Parathyroid adenoma (tissue), 2 donors: ENCODE measurements around the gene TSPAN18.

Experiments used
- H2AFZ ChIP-seq: fragments of 300-600 bp; sonication (generic); one replicate; pipeline ENCODE4 v1.7.0; 2017; ENCODE audit warnings: antibody characterized with exemption, mild to moderate bottlenecking
- H3K27ac ChIP-seq: fragments of 300-600 bp; sonication (generic); one replicate; pipeline ENCODE4 v1.7.0; 2017
- H3K27me3 ChIP-seq: fragments of 300-600 bp; sonication (generic); one replicate; pipeline ENCODE4 v1.7.0; 2017; ENCODE audit warnings: low read length; ENCODE audit not compliant: control insufficient read depth, insufficient read depth
- H3K36me3 ChIP-seq: fragments of 300-600 bp; sonication (generic); one replicate; pipeline ENCODE4 v1.7.0; 2017; ENCODE audit warnings: low read length; ENCODE audit not compliant: control insufficient read depth, insufficient read depth
- H3K4me1 ChIP-seq: fragments of 300-600 bp; sonication (generic); one replicate; pipeline ENCODE4 v1.7.0; 2017; ENCODE audit warnings: control low read depth
- H3K4me2 ChIP-seq: fragments of 300-600 bp; sonication (generic); one replicate; pipeline ENCODE4 v1.7.0; 2017; ENCODE audit warnings: low read length
- H3K4me3 ChIP-seq: fragments of 300-600 bp; sonication (generic); one replicate; pipeline ENCODE4 v1.7.0; 2017; ENCODE audit warnings: low read depth, low read length
- H3K79me2 ChIP-seq: fragments of 300-600 bp; sonication (generic); one replicate; pipeline ENCODE4 v1.7.0; 2017; ENCODE audit warnings: control low read depth
- H3K9ac ChIP-seq: fragments of 300-600 bp; sonication (generic); one replicate; pipeline ENCODE4 v1.7.0; 2017; ENCODE audit warnings: mild to moderate bottlenecking
- H3K9me3 ChIP-seq: fragments of 300-600 bp; sonication (generic); one replicate; pipeline ENCODE4 v1.7.0; 2017; ENCODE audit warnings: low read length; ENCODE audit not compliant: control insufficient read depth
- TF ChIP-seq, protein P1 (sequence below): fragments of 300-600 bp; sonication (generic); IDR thresholded peaks from one replicate; pipeline ENCODE4 v1.7.0; 2017; ENCODE audit warnings: antibody characterized with exemption, mild to moderate bottlenecking
- donor health status: primary hyperparathyroidism.

The TSPAN18 gene

DNA sequence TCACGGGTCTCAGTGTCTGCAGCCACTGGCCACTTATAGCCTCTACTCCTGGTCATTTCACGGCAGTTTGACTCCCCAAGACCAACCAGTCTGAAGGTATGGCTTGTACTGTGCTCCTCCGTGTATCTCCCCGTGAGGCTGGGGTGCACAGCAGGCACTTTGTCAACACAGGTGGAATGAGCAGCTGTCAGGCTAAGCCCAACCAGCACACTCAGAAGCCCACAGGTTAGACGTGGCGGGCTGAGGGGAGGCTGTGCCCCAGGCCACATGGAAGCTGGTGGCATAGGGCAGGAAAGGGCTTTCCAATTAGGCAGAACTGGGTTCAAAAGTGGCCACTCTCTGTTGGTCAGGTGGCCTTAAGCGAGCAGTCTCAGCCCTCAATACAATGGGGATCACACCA, 216.9 kb downstream of the TSPAN18 start:
- Histone ChIP-seq H3K4me2 (no peak overlapping the region), H3K27me3 (no peaks in the 10 kb centered on the region), H3K36me3 (no peaks in the 10 kb centered on the region), H3K9me3 (no peaks in the 10 kb centered on the region), H3K4me1 (no peaks in the 10 kb centered on the region), H3K27ac (no peak overlapping the region), H2AFZ (no peak overlapping the region), H3K4me3 (no peak overlapping the region), H3K9ac (no peak overlapping the region), H3K79me2 (no peaks in the 10 kb centered on the region)
- TF ChIP-seq, protein P1, sequence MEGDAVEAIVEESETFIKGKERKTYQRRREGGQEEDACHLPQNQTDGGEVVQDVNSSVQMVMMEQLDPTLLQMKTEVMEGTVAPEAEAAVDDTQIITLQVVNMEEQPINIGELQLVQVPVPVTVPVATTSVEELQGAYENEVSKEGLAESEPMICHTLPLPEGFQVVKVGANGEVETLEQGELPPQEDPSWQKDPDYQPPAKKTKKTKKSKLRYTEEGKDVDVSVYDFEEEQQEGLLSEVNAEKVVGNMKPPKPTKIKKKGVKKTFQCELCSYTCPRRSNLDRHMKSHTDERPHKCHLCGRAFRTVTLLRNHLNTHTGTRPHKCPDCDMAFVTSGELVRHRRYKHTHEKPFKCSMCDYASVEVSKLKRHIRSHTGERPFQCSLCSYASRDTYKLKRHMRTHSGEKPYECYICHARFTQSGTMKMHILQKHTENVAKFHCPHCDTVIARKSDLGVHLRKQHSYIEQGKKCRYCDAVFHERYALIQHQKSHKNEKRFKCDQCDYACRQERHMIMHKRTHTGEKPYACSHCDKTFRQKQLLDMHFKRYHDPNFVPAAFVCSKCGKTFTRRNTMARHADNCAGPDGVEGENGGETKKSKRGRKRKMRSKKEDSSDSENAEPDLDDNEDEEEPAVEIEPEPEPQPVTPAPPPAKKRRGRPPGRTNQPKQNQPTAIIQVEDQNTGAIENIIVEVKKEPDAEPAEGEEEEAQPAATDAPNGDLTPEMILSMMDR: no peak

DNA sequence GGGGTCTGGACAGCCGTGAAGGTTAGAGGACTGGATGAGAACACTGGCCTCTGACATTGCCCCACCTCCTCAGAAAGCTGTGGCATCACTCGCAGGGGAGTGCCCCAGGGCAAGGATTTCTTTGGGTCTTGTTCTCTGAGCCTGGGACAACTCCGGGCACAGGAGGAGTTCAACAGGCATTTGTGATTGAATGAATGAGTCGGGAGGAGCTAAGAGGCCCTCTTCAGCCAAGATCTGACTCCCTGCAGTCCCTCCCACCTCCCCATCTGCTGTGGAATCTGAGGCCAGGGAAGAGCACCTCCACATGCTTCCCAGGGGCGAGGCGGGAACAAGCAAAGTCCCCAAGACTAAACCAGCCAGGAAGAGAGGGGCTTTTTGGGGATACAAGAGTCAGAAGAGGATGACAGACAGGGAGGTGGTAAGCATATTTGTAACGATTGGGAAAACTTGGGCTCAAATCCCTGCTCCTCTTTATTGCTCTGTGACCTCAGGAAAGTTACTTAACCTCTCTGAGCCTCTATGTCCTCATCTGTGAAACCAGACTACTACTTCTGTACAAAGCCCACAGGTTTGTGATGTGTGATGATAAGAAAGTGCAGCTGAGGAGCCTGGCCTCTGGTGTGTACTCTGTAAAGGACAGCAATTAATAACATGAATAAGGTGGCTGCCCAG, 217.6 kb downstream of the TSPAN18 start:
- Histone ChIP-seq H3K36me3 (no peaks in the 10 kb centered on the region), H3K4me3 (no peak overlapping the region), H3K27me3 (no peaks in the 10 kb centered on the region), H3K9ac (no peak overlapping the region), H3K9me3 (no peaks in the 10 kb centered on the region), H3K27ac (no peak overlapping the region), H2AFZ (no peak overlapping the region), H3K4me1 (no peaks in the 10 kb centered on the region), H3K4me2 (no peak overlapping the region), H3K79me2 (no peaks in the 10 kb centered on the region)
- TF ChIP-seq, protein P1: no peak

DNA sequence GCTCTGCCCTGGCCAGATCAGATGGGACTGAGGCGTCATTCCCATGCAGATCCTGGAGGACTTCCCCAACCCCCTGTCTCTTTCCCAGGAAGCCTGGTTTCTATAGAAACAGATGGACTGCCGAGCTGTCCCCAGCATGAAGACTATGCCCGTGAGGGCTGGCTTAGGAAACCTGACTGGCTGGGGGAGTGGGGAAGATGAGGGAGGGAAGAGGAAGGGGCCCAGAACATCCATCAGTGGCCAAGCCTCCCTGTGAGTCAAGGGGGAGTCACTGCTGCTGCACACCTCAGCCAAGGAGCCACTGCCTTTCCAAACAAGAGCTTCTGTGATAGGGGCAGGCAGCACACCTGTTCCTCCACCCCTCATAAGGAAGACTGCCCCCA, 218.1 kb downstream of the TSPAN18 start:
- Histone ChIP-seq H3K79me2 (no peaks in the 10 kb centered on the region), H3K4me3 (no peak overlapping the region), H3K27ac (no peak overlapping the region), H3K4me1 (no peaks in the 10 kb centered on the region), H3K9ac (no peak overlapping the region), H3K36me3 (no peaks in the 10 kb centered on the region), H3K27me3 (no peaks in the 10 kb centered on the region), H3K4me2 (no peak overlapping the region), H3K9me3 (no peaks in the 10 kb centered on the region), H2AFZ (no peak overlapping the region)
- TF ChIP-seq, protein P1: no peak

DNA sequence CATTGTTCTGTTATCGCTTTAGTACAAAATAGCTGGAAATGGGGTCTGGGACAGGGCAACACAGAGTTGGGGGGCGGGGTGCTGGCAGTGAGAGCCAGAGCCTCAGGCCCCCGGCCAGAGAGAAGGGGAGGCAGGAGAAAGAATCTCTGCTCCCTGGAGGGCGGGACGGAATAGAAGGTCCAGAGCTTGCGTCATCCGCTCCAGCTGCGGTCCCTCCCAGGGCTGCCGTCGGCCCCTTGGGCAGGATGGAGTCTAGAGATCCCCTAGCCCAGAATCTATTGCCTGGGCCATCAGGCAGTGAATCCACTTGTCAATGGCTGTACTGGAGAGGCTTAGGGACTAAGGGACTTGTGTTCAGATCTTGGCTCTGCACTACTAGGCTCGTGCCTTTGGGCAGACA, 218.9 kb downstream of the TSPAN18 start:
- H3K9ac ChIP-seq: no peak overlapping the region
- H3K4me2 ChIP-seq: no peak overlapping the region
- no peaks in the 10 kb centered on the region for H3K36me3 ChIP-seq
- H3K79me2 ChIP-seq: no peaks in the 10 kb centered on the region
- H3K27ac ChIP-seq: no peak overlapping the region
- H2AFZ ChIP-seq: no peak overlapping the region
- H3K27me3 ChIP-seq: no peaks in the 10 kb centered on the region
- TF ChIP-seq, protein P1: no peak
- H3K9me3 ChIP-seq: no peaks in the 10 kb centered on the region
- no peak overlapping the region for H3K4me3 ChIP-seq
- no peaks in the 10 kb centered on the region for H3K4me1 ChIP-seq

DNA sequence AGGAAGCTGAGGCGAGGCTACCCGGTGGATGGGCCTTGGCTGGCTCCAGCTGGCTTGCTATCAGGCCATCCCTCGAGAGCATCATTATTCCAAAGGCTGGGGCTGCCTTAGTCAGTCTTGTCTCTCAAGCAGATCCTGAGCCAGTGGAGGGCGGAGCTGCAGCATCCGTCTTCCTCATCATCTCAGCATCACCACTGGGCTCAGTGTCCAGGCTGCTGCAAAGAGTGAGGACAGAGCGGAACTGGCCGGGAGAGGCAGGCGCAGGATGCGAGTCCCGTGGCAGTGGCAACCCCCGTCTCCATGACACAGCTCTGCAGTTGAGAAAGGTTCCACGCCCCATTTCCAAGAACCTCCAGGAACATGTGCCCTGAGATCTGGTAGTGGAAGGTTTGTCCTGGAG, 219.5 kb downstream of the TSPAN18 start:
- Histone ChIP-seq H3K4me2 (no peak overlapping the region), H3K4me1 (no peaks in the 10 kb centered on the region), H3K36me3 (no peaks in the 10 kb centered on the region), H3K4me3 (no peak overlapping the region), H3K27ac (peak overlapping the region; percentile 32), H3K9ac (no peak overlapping the region), H3K79me2 (no peaks in the 10 kb centered on the region), H2AFZ (no peak overlapping the region), H3K27me3 (no peaks in the 10 kb centered on the region), H3K9me3 (no peaks in the 10 kb centered on the region)
- TF ChIP-seq, protein P1: no peak
